Testis (tissue), 2 donors: ENCODE results near the gene NOC4L.

ENCODE experiments used
- CTCF ChIP-seq, 3 experiments: fragments of 450-650 bp in 2 of 3; fragments of 200-600 bp in 1 of 3; sonication (generic) in 1 of 3; IDR thresholded peaks; one replicate each; pipeline ENCODE4 v1.5.1; 2016 to 2019; ENCODE audit warnings: antibody characterized with exemption in 3 of 3, mild to moderate bottlenecking in 2 of 3, moderate library complexity in 1 of 3
- POLR2A ChIP-seq: fragments of 450-650 bp; IDR thresholded peaks from one replicate; pipeline ENCODE4 v1.6.1; 2017; ENCODE audit warnings: antibody characterized with exemption, mild to moderate bottlenecking, moderate library complexity

- no peak for TF ChIP-seq CTCF (IDR thresholded peaks at IDR 0.05)
- no peak for TF ChIP-seq POLR2A
These were observed 43.6 kb downstream of the NOC4L start for GRCh38 chr12:132187646-132188450.
